ENCODE data around the gene SLC10A3. TPM values are rescaled to one million over a fixed set of nuclear protein-coding genes. Genes with fewer than 3 reads are reported as not detected.

The SLC10A3 gene
- total and polyA plus RNA-seq, 2 donors (not counting 3 experiments of a cell fraction or from before 2014, with no cell fraction given) = 21.9 to 22.6 TPM

GRCh38 chrX:154483325-154483724 is 7.1 kb downstream of the SLC10A3 start:
- no TSS peak for BruUV-seq (replicated peaks)
- no peaks in the 10 kb centered on the region for H3K9me3 ChIP-seq (replicated peaks; ENCODE audit: control insufficient read depth, insufficient read depth, low read length)
- intact Hi-C loops (cut with micrococcal nuclease) (no loop called here), dilution Hi-C loops (cut with MboI; ENCODE audit: extremely low pct_ligation_motif_present, low sequenced_read_pairs) (no loop called here)
- no peak overlapping the region for H3K4me2 ChIP-seq (ENCODE audit: insufficient read depth, low read length)
- H4K20me1 ChIP-seq (replicated peaks; ENCODE audit: control insufficient read depth, extremely low read depth, insufficient read depth, low read length) = no peaks in the 10 kb centered on the region
- no peak overlapping the region for H3K4me3 ChIP-seq (replicated peaks in 1 of 3; ENCODE audit: insufficient read depth in 1 of 3, low read depth in 1 of 3, low read length in 3 of 3)
- TF ChIP-seq GATA2 (IDR thresholded peaks at IDR 0.05; ENCODE audit: insufficient read depth, insufficient read length, low read depth, low read length) (no peak), POLR2AphosphoS5 (IDR thresholded peaks at IDR 0.05; ENCODE audit: insufficient read depth, low read depth, low read length) (no peak), MYC (IDR thresholded peaks at IDR 0.05; ENCODE audit: low read depth, low read length) (no peak), JUN (IDR thresholded peaks at IDR 0.05; ENCODE audit: borderline replicate concordance, insufficient read depth, insufficient read length, low read depth) (no peak), FOS (IDR thresholded peaks at IDR 0.05; ENCODE audit: borderline replicate concordance, insufficient read depth, low read length) (no peak), EZH2 (IDR thresholded peaks at IDR 0.05; ENCODE audit: borderline replicate concordance, low read depth, low read length, severe bottlenecking) (no peak), POLR2A (IDR thresholded peaks at IDR 0.05; ENCODE audit: low read depth, low read length) (no peak), MAX (IDR thresholded peaks at IDR 0.05; ENCODE audit: insufficient read depth, insufficient read length) (no peak), CTCF (IDR thresholded peaks at IDR 0.05; ENCODE audit: extremely low read depth in 1 of 2, insufficient read depth in 1 of 2, low read depth in 1 of 2, low read length in 2 of 2) (no peak)
- peaks cover 8% of the 10 kb centered on the region for H3K4me1 ChIP-seq (ENCODE audit: control insufficient read depth, extremely low read depth, insufficient read depth, low read length)
- H3K27ac ChIP-seq (ENCODE audit: insufficient read depth, low read depth, low read length) = no peak overlapping the region
- no peak for FAIRE-seq
- H3K79me2 ChIP-seq (ENCODE audit: control insufficient read depth, insufficient read depth, low read length) = peaks cover 10% of the 10 kb centered on the region
- DNase-seq (ENCODE audit: low read depth, low spot score) = no peak
- H3K9me1 ChIP-seq (replicated peaks; ENCODE audit: control insufficient read depth, extremely low read depth, insufficient read depth, low read length) = no peaks in the 10 kb centered on the region
- ChIA-PET POLR2A (no interaction called here), CTCF (no interaction called here)
- no peaks in the 10 kb centered on the region for H3K27me3 ChIP-seq (ENCODE audit: control insufficient read depth in 2 of 2, insufficient read depth in 2 of 2, low read length in 2 of 2)
- H3K9ac ChIP-seq (replicated peaks; ENCODE audit: extremely low read depth, insufficient read depth, low read length) = no peak overlapping the region
- H3K36me3 ChIP-seq (ENCODE audit: control insufficient read depth in 2 of 2, extremely low read depth in 1 of 2, insufficient read depth in 2 of 2, low read length in 2 of 2) = no peaks in the 10 kb centered on the region
- H2AFZ ChIP-seq (ENCODE audit: low read depth, low read length) = no peak overlapping the region
